HG03045 (cell line): ENCODE results near the gene AQP2.
"Not testable (repeated sequence)": the region's sequence is repeated elsewhere in the genome, so short reads cannot be mapped to it uniquely, and the experiment has no call there.

Source experiments
- ATAC-seq: cut with Tn5 transposase; IDR thresholded peaks from one replicate; pipeline ENCODE4 v1.9.1; 2021; ENCODE audit warnings: mild to moderate bottlenecking, moderate library complexity; ENCODE audit not compliant: unreplicated experiment

Gene AQP2

GRCh38 chr12:49984476-49985359 is 34.2 kb downstream of the AQP2 start:
- no peak for ATAC-seq

GRCh38 chr12:49985981-49986380 is 35.4 kb downstream of the AQP2 start:
- no peak for ATAC-seq

- not testable (repeated sequence) for ATAC-seq
Measured at GRCh38 chr12:49986476-49986875, 35.9 kb downstream of the AQP2 start.

DNA sequence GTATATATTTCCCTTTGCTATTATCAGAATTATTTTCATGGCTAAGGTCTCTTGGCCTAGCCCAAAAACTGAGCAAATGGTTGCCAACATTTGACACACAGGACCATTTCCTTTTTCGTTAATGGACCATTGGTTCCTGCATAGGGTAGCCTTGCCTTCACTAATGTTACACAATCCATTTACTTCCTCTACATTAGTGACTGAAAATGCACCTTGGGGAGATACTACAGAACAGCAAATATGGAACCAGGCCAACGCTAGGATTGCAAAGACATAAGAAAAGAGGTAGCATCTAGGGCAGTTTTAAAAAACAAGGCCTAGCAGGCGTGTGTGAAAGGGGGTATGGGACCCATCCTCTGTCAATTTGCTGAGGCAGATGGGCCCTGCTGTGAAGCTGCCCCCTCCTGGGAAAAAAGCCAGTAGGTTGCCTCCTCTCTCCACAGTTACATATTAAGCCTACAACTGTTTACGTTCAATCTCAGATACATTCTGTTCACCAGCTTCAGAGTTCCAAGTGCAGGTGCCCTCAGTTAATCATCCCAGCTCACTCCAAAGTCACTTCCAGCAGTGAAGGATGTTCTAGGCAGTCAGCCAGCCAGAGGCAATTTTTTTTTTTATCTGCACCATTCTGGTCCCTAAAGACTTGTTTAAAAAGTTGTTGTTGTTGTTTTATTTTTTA is 37.2 kb downstream of the AQP2 start:
- no peak for ATAC-seq

- not testable (repeated sequence) for ATAC-seq
Measured at GRCh38 chr12:49989400-49989799, 38.9 kb downstream of the AQP2 start.

DNA sequence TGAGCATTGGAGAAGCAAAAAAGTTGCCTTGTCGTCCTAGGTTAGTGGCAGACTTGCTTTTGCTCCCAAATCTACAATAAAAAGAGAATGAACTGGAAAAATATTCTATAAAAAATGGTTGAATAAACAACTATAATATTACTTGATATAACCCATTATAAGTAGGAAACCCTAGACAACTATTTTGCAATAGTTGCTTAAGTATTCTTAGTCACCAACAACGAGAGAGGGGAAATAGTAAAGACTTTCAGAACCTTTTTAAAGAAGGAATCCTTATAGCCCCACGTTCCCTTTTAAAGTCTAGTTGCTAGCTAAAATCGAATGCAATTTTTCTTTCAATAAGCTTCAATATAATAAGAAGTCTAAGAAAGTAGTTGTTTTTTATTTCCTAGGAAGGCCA is 39.7 kb downstream of the AQP2 start:
- ATAC-seq = no peak

- no peak for ATAC-seq
Measured at GRCh38 chr12:49998453-49998852, 47.9 kb downstream of the AQP2 start.

DNA sequence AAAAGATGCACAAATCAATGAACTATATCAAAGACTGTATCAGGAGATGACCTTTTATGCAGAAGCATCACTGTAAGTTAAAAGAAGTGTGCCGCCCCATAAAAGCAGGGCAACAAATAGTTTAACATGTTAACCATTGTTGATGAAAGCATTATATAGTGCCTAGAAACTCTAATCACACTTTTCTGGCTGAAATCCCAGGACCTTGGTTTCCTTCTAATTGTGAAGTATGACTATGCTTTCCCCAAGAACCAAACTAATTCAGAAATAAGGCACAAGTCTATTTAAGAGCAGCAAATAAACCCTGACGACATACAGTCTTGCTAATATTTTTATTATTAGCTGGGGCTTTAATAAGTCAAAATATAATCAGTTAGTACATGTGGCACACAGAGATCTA is 53.1 kb downstream of the AQP2 start:
- ATAC-seq = no peak

GRCh38 chr12:50004696-50005095 is 54.2 kb downstream of the AQP2 start:
- no peak for ATAC-seq

DNA sequence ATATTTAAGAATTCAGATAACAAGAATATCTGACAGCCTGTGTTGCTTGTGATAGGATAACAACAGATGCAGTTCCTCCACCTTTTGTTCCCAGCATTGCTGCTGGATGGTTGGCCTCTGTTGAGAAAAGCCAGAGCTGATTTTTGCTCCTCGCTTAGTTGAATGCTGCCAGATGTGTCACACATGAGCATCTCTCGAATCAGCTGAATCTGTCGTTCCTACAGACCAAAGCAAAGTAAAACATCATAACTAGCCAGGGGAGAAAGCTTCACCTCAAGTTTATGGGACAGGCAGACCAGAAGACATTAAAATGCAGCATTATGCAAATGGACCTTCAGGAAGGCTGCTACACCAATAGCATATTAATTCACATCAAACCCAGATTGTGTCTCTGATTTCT is 54.6 kb downstream of the AQP2 start:
- ATAC-seq = no peak

DNA sequence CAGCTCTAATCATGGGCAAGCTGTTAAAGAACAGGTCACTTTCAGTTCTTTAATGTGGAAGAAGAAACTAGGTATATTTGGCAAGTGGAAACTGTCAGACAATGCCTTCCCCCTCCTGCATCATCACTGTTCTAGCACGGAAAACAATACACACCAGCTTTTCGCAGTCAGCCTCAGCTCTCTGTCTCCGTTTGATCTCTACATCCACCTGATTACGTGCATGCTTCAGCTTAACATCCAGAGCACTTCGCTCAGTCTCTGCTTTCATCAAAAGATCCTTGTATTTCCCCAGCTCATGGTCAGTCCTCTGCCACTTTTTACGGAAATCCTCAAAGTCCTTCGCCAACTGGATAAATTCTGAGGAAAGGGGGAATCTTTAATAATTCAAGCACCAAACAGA is 55.7 kb downstream of the AQP2 start:
- ATAC-seq = no peak

GRCh38 chr12:50006754-50007442 is 56.4 kb downstream of the AQP2 start:
- no peak for ATAC-seq
